Upper lobe of left lung (tissue), 6 donors: ENCODE measurements around the gene IGFLR1. TPM values are rescaled to one million over a fixed set of nuclear protein-coding genes. Genes with fewer than 3 reads are reported as not detected.
"Not testable (repeated sequence)": the region's sequence is repeated elsewhere in the genome, so short reads cannot be mapped to it uniquely, and the experiment has no call there.

Experiments
- ATAC-seq, 2 donors: fragments of 200-7000 bp; cut with Tn5 transposase; one replicate each; pipeline ENCODE4 v1.9.1; 2022; ENCODE audit warnings: mild to moderate bottlenecking in 2 of 2, moderate library complexity in 2 of 2; ENCODE audit not compliant: low FRiP score in 2 of 2
- DNase-seq, 2 donors: peaks; one replicate each; pipeline ENCODE4 v3.0.0-alpha.2; 2019 to 2020
- H3K27ac ChIP-seq, 4 donors: fragments of 200-600 bp; sonication (generic); one replicate each; pipeline ENCODE4 v1.5.1; 2016 to 2019
- H3K27me3 ChIP-seq, 4 donors: fragments of 200-600 bp; sonication (generic); one replicate each; pipeline ENCODE4 v1.5.1; 2017 to 2019
- H3K36me3 ChIP-seq, 4 donors: fragments of 200-600 bp; sonication (generic); one replicate each; pipeline ENCODE4 v1.5.1; 2016 to 2019
- H3K4me1 ChIP-seq, 4 donors: fragments of 200-600 bp; sonication (generic); one replicate each; pipeline ENCODE4 v1.5.1; 2018 to 2019
- H3K4me3 ChIP-seq, 4 donors: fragments of 200-600 bp; sonication (generic); one replicate each; pipeline ENCODE4 v1.5.1; 2017 to 2019; ENCODE audit warnings: mild to moderate bottlenecking in 2 of 4, moderate library complexity in 1 of 4
- H3K9me3 ChIP-seq, 4 donors: fragments of 200-600 bp; sonication (generic); one replicate each; pipeline ENCODE4 v1.5.1; 2018 to 2019
- EP300 ChIP-seq, 4 donors: sonication (generic); formaldehyde crosslinking; IDR thresholded peaks; one replicate each; pipeline ENCODE4 v1.5.1; 2017; ENCODE audit warnings: antibody characterized with exemption in 4 of 4, control low read depth in 2 of 4
- POLR2A ChIP-seq, 4 donors: fragments of 450-650 bp; IDR thresholded peaks; one replicate each; pipeline ENCODE4 v1.5.1; 2016 to 2017; ENCODE audit warnings: antibody characterized with exemption in 4 of 4, mild to moderate bottlenecking in 2 of 4
- POLR2AphosphoS5 ChIP-seq, 2 donors: sonication (generic); formaldehyde crosslinking; IDR thresholded peaks; one replicate each; pipeline ENCODE4 v1.5.1; 2017; ENCODE audit warnings: antibody characterized with exemption in 2 of 2
- WGBS, 2 donors: methylation state at CpG; one replicate each; pipeline ENCODE4 v1.1.5; 2017 to 2018; 5-methylcytosine and 5-hydroxymethylcytosine counted together
- total RNA-seq, 6 donors: library from RNA; depleted of rRNA in 4 of 6; stranded (reverse); fragments of >200 nt in 4 of 6; gene quantifications; one replicate each; pipeline versions ENCODE4 v1.1.0 to v1.2.1, GENCODE V29; 2016 to 2021
- TF ChIP-seq, protein P1 (sequence below), 6 experiments: fragments of 450-650 bp in 4 of 6; fragments of 200-600 bp in 2 of 6; sonication (generic) in 2 of 6; IDR thresholded peaks; one replicate each; pipeline ENCODE4 v1.5.1; 2016 to 2019; ENCODE audit warnings: antibody characterized with exemption in 6 of 6
- donor health status: DM: no; HTN: no; CAD: no; lungs with moderate emphysema.
- donor health status: DM: no; HTN: yes; CAD: no; lungs with severe emphysema.

Gene IGFLR1
- total RNA-seq, 6 donors from 2014 or later: 6.4 to 28.4 (median 18.8) TPM

DNA sequence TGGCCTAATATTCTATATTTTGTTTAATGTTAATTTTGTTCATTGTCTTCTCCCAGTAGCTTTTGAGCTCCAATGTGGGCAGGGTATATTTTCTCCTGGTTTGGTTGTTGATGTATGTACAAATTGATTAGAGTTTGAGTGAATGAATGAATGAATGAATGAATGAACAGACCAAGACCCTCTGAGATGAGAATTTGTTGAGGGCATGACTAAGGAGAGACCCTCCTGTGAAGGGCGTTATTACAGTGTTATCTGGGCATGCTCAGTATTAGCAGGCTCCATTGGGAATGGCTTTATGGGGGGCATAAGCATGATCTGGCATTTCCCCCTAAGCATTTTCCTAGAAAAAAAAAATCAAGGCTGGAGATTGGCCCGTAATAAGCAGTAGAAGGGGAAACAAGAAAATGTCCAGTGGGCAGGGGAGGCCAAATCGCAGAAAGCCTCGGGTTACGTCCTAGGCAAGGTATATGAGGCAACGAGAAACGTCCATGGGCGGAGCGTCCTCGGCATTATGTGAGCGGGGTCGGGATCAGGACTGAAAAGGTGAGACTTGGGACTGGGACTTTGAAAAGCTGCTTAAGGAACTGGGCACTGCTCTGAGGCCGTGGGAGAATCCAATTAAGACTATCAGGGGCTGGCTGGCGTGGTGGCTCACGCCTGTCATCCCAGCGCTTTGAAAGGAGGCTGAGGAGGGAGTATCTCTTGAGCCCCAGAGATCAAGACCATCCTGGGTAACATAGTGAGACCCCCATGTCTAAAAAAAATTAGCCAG is 32.2 kb upstream of the IGFLR1 start:
- Histone ChIP-seq H3K9me3 (no peaks in the 10 kb centered on the region), H3K4me1 (peaks cover 10 to 20% (median 14%) of the 10 kb centered on the region in 4 donors), H3K27ac (no peak overlapping the region), H3K4me3 (peak overlapping the region; percentile 20 to 98 (median 95)), H3K36me3 (peaks cover 0 to 4% (median 2%) of the 10 kb centered on the region in 4 donors), H3K27me3 (no peaks in the 10 kb centered on the region)
- no peak for TF ChIP-seq EP300 (IDR thresholded peaks at IDR 0.05)
- TF ChIP-seq, protein P1, sequence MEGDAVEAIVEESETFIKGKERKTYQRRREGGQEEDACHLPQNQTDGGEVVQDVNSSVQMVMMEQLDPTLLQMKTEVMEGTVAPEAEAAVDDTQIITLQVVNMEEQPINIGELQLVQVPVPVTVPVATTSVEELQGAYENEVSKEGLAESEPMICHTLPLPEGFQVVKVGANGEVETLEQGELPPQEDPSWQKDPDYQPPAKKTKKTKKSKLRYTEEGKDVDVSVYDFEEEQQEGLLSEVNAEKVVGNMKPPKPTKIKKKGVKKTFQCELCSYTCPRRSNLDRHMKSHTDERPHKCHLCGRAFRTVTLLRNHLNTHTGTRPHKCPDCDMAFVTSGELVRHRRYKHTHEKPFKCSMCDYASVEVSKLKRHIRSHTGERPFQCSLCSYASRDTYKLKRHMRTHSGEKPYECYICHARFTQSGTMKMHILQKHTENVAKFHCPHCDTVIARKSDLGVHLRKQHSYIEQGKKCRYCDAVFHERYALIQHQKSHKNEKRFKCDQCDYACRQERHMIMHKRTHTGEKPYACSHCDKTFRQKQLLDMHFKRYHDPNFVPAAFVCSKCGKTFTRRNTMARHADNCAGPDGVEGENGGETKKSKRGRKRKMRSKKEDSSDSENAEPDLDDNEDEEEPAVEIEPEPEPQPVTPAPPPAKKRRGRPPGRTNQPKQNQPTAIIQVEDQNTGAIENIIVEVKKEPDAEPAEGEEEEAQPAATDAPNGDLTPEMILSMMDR (IDR thresholded peaks at IDR 0.05): no peak
- WGBS, 2 donors: 41 to 56% methylated on average over 16 of the region's 16 CpGs
- ATAC-seq (no peak), DNase-seq (no peak)

DNA sequence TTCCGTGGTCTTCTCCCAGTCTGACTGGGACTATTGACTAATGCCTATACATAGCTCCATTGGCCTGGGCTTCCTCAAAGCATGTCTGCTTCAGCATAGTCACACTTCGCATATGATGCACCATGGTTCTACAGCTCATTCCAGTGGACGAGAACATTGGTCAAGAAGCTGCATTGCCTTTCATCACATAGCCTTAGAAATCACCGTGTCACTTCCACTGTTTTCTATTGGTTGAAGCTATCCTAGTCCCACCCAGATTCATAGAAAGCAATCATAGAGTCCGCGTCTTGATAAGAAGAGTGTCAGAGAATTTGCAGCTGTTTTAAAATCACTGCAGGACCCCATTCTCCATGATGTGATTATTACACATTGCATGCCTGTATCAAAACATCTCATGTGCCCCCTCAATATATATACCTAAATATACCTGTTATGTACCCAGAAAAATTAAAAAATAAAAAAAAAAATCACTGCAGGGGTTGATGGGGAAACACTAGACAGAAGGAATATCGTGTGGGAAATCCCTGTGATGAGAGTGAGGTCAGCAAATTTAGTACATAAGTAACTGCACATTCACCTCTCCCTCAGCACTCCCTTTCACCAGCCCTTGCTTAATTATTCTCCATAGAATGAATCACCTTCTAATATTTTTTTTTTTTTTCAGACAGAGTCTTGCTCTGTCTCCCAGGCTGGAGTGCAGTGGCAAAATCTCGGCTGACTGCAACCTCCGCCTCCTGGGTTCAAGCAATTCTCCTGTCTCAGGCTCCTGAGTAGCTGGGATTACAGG is 31.0 kb upstream of the IGFLR1 start:
- ATAC-seq (no peak), DNase-seq (no peak)
- H3K9me3 ChIP-seq: no peaks in the 10 kb centered on the region
- H3K27ac ChIP-seq: no peak overlapping the region
- TF ChIP-seq, protein P1 (IDR thresholded peaks at IDR 0.05): no peak
- TF ChIP-seq EP300 (IDR thresholded peaks at IDR 0.05) (no peak), POLR2AphosphoS5 (IDR thresholded peaks at IDR 0.05) (no peak), POLR2A (IDR thresholded peaks at IDR 0.05) (no peak)
- WGBS, 2 donors: 54 to 65% methylated on average over 9 of the region's 9 CpGs
- no peak overlapping the region for H3K4me3 ChIP-seq
- H3K4me1 ChIP-seq: peaks cover 10 to 20% (median 14%) of the 10 kb centered on the region in 4 donors
- no peaks in the 10 kb centered on the region for H3K27me3 ChIP-seq
- H3K36me3 ChIP-seq: peaks cover 0 to 1% (median under 1%) of the 10 kb centered on the region in 4 donors

DNA sequence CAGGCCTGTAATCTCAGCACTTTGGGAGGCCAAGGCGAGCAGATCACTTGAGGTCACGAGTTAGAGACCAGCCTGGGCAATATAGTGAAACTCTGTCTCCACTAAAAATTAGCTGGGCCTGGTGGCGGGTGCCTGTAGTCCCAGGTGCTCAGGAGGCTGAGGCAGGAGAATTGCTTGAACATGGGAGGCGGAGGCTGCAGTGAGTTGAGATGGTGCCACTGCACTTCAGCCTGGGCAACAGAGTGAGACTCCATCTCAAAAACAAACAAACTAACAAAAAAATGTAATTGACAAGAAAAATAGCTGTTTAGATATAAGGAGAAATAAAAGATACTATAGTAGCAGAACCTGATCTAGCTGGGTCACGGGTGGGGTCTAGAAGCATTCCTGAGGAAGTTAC is 30.1 kb upstream of the IGFLR1 start:
- not testable (repeated sequence) for DNase-seq, H3K27ac ChIP-seq, H3K27me3 ChIP-seq, H3K9me3 ChIP-seq, H3K36me3 ChIP-seq, ATAC-seq, H3K4me3 ChIP-seq
- WGBS, 2 donors: 94 to 98% methylated on average over 5 of the region's 5 CpGs
- peaks cover 10 to 20% (median 14%) of the 10 kb centered on the region in 4 donors for H3K4me1 ChIP-seq

DNA sequence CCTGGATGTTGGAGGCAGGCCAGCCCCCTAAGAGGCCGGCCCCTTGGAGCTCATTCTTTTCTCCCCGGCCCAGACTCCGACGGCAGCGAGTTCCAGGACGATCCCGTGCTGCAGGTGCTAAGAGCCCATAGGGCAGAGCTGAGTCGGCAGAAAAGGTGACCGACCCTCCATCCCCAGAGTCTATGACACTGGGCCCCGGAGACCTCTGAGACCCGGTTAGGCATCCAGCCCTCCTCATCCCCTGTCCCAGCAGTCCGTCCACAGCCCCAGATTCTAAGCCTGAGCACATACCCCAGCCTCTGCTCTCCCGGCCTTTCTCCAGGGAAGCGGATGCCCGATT is 25.8 kb upstream of the IGFLR1 start:
- TF ChIP-seq EP300 (IDR thresholded peaks at IDR 0.05) (no peak), POLR2A (IDR thresholded peaks at IDR 0.05) (no peak)
- Histone ChIP-seq H3K36me3 (peaks cover 0 to 50% (median 25%) of the 10 kb centered on the region in 4 donors), H3K4me3 (no peak overlapping the region), H3K9me3 (no peaks in the 10 kb centered on the region), H3K27ac (no peak overlapping the region), H3K4me1 (no peaks in the 10 kb centered on the region), H3K27me3 (no peaks in the 10 kb centered on the region)
- DNase-seq: no peak
- WGBS, 2 donors: 80 to 88% methylated on average over 9 to 15 of the region's 15 CpGs
- no peak for ATAC-seq

DNA sequence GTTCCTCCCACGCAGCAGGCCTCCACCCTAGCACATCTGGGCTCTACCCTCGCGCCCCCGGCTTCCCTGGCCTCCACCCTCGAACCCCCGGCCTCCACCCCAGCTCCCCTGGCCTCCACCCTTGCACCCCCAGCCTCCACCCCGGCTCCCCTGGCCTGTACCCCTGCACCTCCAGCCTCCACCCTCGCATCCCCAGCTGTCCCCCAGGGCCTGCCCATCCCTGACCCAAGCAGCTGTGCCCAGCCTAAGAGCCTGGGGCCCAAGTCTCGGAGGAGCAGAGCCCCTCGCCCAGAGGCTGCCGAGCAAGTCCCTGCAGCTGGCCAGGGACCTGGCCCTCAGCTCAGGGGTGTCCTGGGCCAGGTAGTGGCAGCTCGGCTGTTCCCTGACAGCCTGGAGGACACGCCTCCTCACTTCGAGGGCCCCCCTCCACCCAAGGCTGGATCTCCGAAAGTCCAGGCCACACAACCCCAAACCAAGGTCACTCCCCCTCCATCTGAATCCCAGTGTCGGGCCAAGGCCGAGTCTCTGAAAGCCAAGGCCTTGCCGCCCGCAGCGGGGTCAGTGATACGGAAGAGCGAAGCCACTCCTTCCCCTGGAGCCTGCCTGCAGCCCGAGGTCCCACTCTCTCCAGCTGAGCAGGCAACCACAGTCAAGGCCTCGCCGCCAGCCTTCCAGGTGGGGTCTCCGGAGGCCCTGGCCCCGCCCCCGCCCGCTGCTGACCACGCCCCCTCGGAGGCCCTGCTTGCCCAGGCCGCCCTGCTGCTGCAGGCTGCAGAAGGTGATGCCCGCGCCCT is 25.2 kb upstream of the IGFLR1 start:
- TF ChIP-seq POLR2AphosphoS5 (IDR thresholded peaks at IDR 0.05): no peak
- TF ChIP-seq EP300 (IDR thresholded peaks at IDR 0.05): no peak
- Histone ChIP-seq H3K4me3 (no peak overlapping the region), H3K9me3 (no peaks in the 10 kb centered on the region), H3K27ac (no peak overlapping the region), H3K27me3 (no peaks in the 10 kb centered on the region), H3K36me3 (peaks cover 0 to 53% (median 27%) of the 10 kb centered on the region in 4 donors), H3K4me1 (no peaks in the 10 kb centered on the region)
- peak; percentile 35 to 56 for ATAC-seq
- DNase-seq: peak in 1 of 2 donors; percentile 80
- WGBS, 2 donors: 72 to 84% methylated on average over 19 to 29 of the region's 34 CpGs

DNA sequence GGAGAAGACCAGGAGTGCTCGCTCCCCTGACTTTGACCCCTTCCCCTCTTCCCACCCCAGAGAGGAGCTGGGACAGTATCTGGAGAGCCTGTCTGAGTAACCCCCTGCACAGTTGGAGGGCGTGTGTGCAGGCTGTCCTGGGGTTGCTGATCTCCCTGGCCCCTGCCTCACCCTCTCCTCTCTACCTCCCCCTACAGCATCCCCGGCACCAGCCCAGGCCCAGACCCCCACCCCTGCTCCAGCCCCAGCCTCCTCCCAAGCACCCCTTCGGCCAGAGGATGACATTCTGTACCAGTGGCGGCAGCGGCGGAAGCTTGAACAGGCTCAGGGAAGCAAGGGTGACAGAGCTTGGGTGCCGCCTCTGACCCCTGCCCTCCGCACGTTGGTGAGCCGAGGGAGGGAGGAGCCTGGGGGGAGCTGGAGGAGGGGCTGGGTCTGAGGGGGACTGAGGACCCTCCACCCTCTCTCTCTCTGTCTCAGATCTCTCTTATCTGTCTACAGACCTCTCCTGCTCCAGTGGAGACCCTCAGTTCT is 24.4 kb upstream of the IGFLR1 start:
- H3K27ac ChIP-seq: no peak overlapping the region
- DNase-seq (no peak), ATAC-seq (peak in 1 of 2 donors; percentile 7)
- peaks cover 0 to 61% (median 34%) of the 10 kb centered on the region in 4 donors for H3K36me3 ChIP-seq
- no peaks in the 10 kb centered on the region for H3K9me3 ChIP-seq
- H3K27me3 ChIP-seq: no peaks in the 10 kb centered on the region
- 97 to 100% methylated on average over 2 to 10 of the region's 11 CpGs for WGBS, 2 donors
- no peak for TF ChIP-seq EP300 (IDR thresholded peaks at IDR 0.05)
- TF ChIP-seq POLR2AphosphoS5 (IDR thresholded peaks at IDR 0.05): no peak
- TF ChIP-seq POLR2A (IDR thresholded peaks at IDR 0.05): no peak
- TF ChIP-seq, protein P1 (IDR thresholded peaks at IDR 0.05): no peak
- H3K4me1 ChIP-seq: no peaks in the 10 kb centered on the region
- no peak overlapping the region for H3K4me3 ChIP-seq
